HL-60 (cell line): Measurements from ENCODE around the gene FANCC.

ENCODE experiments used
- DNase-seq, 2 experiments: peaks; one replicate each; pipeline ENCODE4 v3.0.0-alpha.2; 2010 to 2020; ENCODE audit warnings: low read depth in 1 of 2, low spot score in 1 of 2
- H3K27ac ChIP-seq: fragments of 250-450 bp; sonication (Bioruptor Pico); replicated peaks from 2 replicates; pipeline ENCODE4 v1.5.1; 2020; ENCODE audit warnings: mild to moderate bottlenecking, moderate library complexity
- H3K27me3 ChIP-seq: fragments of 250-450 bp; sonication (Bioruptor Pico); 2 replicates; pipeline ENCODE4 v1.5.1; 2021; ENCODE audit warnings: mild to moderate bottlenecking, moderate library complexity; ENCODE audit not compliant: insufficient read depth, poor library complexity, severe bottlenecking
- H3K4me3 ChIP-seq: replicated peaks from 2 replicates; pipeline ENCODE4 v1.5.1; 2011; ENCODE audit warnings: mild to moderate bottlenecking, control low read depth, low read length; ENCODE audit not compliant: insufficient read depth
- CTCF ChIP-seq: IDR thresholded peaks from one replicate; pipeline ENCODE4 v1.5.1; 2011; ENCODE audit warnings: low read length, control low read depth, inconsistent platforms; ENCODE audit not compliant: insufficient read depth
- GABPA ChIP-seq: IDR thresholded peaks from 2 replicates; pipeline ENCODE4 v1.6.1; 2012; ENCODE audit warnings: low read depth
- POLR2AphosphoS5 ChIP-seq: IDR thresholded peaks from 2 replicates; pipeline ENCODE4 v1.6.1; 2012; ENCODE audit warnings: low read depth
- REST ChIP-seq: IDR thresholded peaks from 2 replicates; pipeline ENCODE4 v1.6.1; 2012; ENCODE audit warnings: low read depth; ENCODE audit not compliant: insufficient replicate concordance
- SPI1 ChIP-seq: IDR thresholded peaks from 2 replicates; pipeline ENCODE4 v1.6.1; 2012; ENCODE audit warnings: low read depth, mild to moderate bottlenecking, borderline replicate concordance

Gene FANCC

GRCh38 chr9:95077053-95077765 is 240.3 kb downstream of the FANCC start:
- H3K4me3 ChIP-seq: no peak overlapping the region
- no peaks in the 10 kb centered on the region for H3K27me3 ChIP-seq
- no peak for TF ChIP-seq POLR2AphosphoS5
- TF ChIP-seq GABPA: no peak
- no peak for TF ChIP-seq REST
- no peak overlapping the region for H3K27ac ChIP-seq
- DNase-seq: no peak

GRCh38 chr9:95076696-95077052 is 240.8 kb downstream of the FANCC start:
- Histone ChIP-seq H3K27ac (no peak overlapping the region), H3K27me3 (no peaks in the 10 kb centered on the region), H3K4me3 (no peak overlapping the region)
- no peak for DNase-seq
- TF ChIP-seq GABPA (no peak), CTCF (no peak), SPI1 (no peak), POLR2AphosphoS5 (no peak), REST (no peak)

- Histone ChIP-seq H3K27ac (no peak overlapping the region), H3K4me3 (no peak overlapping the region), H3K27me3 (no peaks in the 10 kb centered on the region)
- TF ChIP-seq REST: no peak
- TF ChIP-seq CTCF: no peak
- TF ChIP-seq SPI1: no peak
- TF ChIP-seq POLR2AphosphoS5: no peak
- no peak for TF ChIP-seq GABPA
- no peak for DNase-seq
Observed at GRCh38 chr9:95075700-95076099, 241.8 kb downstream of the FANCC start.
